Thyroid gland (tissue), 4 donors: Measurements from ENCODE around the gene SMARCD2. TPM values are rescaled to one million over a fixed set of nuclear protein-coding genes. Genes with fewer than 3 reads are reported as not detected.
"Not testable (repeated sequence)": the region's sequence is repeated elsewhere in the genome, so short reads cannot be mapped to it uniquely, and the experiment has no call there.

Experiments used
- DNase-seq, 2 donors: peaks; one replicate each; pipeline ENCODE4 v3.0.0-alpha.2; 2019
- H3K27ac ChIP-seq, 3 donors: fragments of 200-600 bp; sonication (generic); 1 replicate in 2 of 3; 2 replicates in 1 of 3; pipeline ENCODE4 v1.5.1; 2016 to 2019; ENCODE audit warnings: mild to moderate bottlenecking in 1 of 3, moderate library complexity in 1 of 3
- H3K27me3 ChIP-seq: fragments of 200-600 bp; sonication (generic); one replicate; pipeline ENCODE4 v1.5.1; 2019
- H3K36me3 ChIP-seq, 2 donors: fragments of 200-600 bp; sonication (generic); one replicate each; pipeline ENCODE4 v1.5.1; 2016 to 2019
- H3K4me1 ChIP-seq, 2 donors: fragments of 200-600 bp; sonication (generic); one replicate each; pipeline ENCODE4 v1.5.1; 2017 to 2019
- H3K4me3 ChIP-seq, 3 donors: fragments of 200-600 bp; sonication (generic); replicated peaks in 1 of 3; 1 replicate in 2 of 3; 2 replicates in 1 of 3; pipeline ENCODE4 v1.5.1; 2016; ENCODE audit warnings: mild to moderate bottlenecking in 1 of 3
- H3K9me3 ChIP-seq: fragments of 200-600 bp; sonication (generic); one replicate; pipeline ENCODE4 v1.5.1; 2017
- POLR2A ChIP-seq, 2 donors: fragments of 450-650 bp; IDR thresholded peaks; one replicate each; pipeline ENCODE4 v1.6.1; 2017; ENCODE audit warnings: antibody characterized with exemption in 2 of 2, mild to moderate bottlenecking in 2 of 2, moderate library complexity in 1 of 2
- WGBS, 2 donors: methylation state at CpG; one replicate each; pipeline ENCODE4 v1.1.5; 2017; 5-methylcytosine and 5-hydroxymethylcytosine counted together
- intact Hi-C: fragments of 100-400 bp; cut with DNase I; formaldehyde crosslinking; loops from one replicate; pipeline ENCODE4 v1.15.1; 2023
- total RNA-seq, 4 donors: library from RNA; depleted of rRNA; stranded (reverse); fragments of >200 nt; gene quantifications; one replicate each; pipeline ENCODE4 v1.2.3, GENCODE V29; 2016
- TF ChIP-seq, protein P1 (sequence below), 6 experiments: fragments of 200-600 bp in 3 of 6; fragments of 450-650 bp in 3 of 6; sonication (generic) in 3 of 6; IDR thresholded peaks; one replicate each; pipeline ENCODE4 v1.5.1; 2016 to 2019; ENCODE audit warnings: antibody characterized with exemption in 6 of 6, mild to moderate bottlenecking in 2 of 6, inconsistent platforms in 1 of 6, moderate library complexity in 1 of 6

Gene SMARCD2
- 100 to 1,000 TPM in 1 of 4 donors, 10 to 100 TPM in 3; 75.0 to 101 (median 90.4) TPM for total RNA-seq

DNA sequence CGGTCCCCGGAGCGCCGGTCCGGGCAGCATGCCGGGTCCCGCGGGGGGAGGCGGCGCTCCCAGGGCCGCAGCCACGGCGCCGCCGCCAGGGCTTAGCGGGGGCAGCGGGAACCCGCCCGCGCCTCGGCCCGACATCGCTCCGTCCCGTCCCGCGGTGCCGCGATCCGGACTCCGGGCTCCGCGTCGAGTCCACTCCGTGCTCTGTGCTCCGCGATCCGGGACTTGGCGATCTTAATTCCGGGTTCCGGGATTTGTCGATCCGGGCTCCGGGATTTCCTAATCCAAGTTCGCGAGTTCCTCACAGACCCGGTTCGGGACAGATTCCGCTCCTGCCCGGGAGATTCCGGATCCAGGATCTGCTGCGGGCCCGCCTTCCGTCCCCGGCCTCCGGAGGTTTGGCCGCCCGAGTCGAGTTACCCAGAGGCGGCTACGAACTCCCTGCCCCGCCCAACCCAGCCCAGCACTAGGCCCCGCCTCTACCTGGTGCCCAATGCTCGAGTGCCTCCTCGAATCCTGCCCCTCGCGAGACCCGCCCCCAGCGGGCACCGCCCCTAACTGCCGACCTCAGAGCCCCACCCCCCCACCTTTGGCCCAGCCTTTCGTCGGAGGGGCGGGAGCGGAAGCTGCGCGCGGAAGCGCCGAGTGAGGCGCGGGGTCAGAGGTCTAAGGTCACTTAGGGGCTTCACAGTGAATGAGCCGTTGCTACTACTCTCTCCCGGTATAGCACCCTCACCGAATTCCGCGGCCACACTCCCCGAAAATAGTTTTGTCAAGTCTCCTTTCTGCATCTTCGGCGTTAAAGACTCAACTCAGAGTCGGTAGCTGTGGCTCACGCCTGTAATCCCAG lies at the start of gene SMARCD2:
TSS of gene SMARCD2 (minus strand) at position 146 of the 847 bp plus-strand sequence. CDS start at position 135, 11 bp downstream.
- DNase-seq: peak; percentile 97 to 98
- Histone ChIP-seq H3K4me1 (peaks cover 49 to 51% of the 10 kb centered on the region in 2 donors), H3K27me3 (no peaks in the 10 kb centered on the region), H3K36me3 (no peaks in the 10 kb centered on the region), H3K4me3 (peak within 1 kb of the TSS; percentile 61 to 96 (median 89)), H3K27ac (peak within 1 kb of the TSS; percentile 85 to 96 (median 88)), H3K9me3 (no peaks in the 10 kb centered on the region)
- intact Hi-C loops: no loop called here
- peak; percentile 58 to 70 for TF ChIP-seq POLR2A (IDR thresholded peaks at IDR 0.05)
- TF ChIP-seq, protein P1, sequence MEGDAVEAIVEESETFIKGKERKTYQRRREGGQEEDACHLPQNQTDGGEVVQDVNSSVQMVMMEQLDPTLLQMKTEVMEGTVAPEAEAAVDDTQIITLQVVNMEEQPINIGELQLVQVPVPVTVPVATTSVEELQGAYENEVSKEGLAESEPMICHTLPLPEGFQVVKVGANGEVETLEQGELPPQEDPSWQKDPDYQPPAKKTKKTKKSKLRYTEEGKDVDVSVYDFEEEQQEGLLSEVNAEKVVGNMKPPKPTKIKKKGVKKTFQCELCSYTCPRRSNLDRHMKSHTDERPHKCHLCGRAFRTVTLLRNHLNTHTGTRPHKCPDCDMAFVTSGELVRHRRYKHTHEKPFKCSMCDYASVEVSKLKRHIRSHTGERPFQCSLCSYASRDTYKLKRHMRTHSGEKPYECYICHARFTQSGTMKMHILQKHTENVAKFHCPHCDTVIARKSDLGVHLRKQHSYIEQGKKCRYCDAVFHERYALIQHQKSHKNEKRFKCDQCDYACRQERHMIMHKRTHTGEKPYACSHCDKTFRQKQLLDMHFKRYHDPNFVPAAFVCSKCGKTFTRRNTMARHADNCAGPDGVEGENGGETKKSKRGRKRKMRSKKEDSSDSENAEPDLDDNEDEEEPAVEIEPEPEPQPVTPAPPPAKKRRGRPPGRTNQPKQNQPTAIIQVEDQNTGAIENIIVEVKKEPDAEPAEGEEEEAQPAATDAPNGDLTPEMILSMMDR (IDR thresholded peaks at IDR 0.05): peak in 1 of 6 experiments; percentile 16
- WGBS, 2 donors: 0 to 1% methylated on average over 1 to 21 of the region's 92 CpGs

DNA sequence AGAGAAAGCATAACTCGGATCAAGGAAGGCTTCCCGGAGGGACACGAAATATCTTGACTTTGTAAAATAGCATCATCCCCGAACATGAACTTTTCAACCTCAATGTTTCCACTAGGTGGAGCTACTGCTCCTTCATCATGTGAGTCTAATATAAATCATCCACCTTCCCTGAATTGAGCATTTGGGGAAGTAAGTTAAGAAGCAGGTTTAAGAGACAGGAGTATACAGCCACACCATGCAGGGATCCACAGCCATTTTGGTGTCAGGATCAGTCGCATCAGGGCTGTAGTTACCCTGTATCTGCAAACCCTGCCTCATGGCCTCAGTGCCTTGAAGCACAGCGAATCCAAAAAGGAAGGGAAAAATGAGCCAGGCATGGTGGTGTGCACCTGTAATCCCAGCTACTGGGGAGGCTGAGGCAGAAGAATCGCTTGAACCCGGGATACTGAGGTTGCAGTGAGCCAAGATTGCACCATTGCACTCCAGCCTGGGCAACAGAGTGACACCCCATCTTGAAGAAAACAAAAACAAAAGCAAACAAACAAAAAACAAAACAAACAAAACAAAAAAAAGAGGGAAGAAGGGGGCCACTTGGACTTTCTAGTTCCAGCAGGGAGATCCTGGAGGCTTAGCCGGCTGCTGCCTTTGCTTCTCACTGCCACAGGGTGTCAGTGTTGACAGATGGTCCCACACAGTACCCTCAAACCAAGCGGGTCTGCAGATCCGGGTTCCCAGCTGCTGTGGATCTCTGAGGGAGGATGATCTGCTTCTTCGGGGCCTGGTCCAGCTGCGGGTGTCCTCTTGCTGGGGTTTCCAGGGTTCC lies 46.8 kb upstream of the SMARCD2 start:
- DNase-seq, H3K4me3 ChIP-seq, H3K36me3 ChIP-seq, H3K27me3 ChIP-seq, H3K27ac ChIP-seq, intact Hi-C loops, H3K4me1 ChIP-seq, H3K9me3 ChIP-seq: not testable (repeated sequence)
- TF ChIP-seq, protein P1 (IDR thresholded peaks at IDR 0.05): peak in 4 of 6 experiments; percentile 18 to 39 (median 28)
- WGBS, 2 donors: 27 to 34% methylated on average over 13 of the region's 13 CpGs

DNA sequence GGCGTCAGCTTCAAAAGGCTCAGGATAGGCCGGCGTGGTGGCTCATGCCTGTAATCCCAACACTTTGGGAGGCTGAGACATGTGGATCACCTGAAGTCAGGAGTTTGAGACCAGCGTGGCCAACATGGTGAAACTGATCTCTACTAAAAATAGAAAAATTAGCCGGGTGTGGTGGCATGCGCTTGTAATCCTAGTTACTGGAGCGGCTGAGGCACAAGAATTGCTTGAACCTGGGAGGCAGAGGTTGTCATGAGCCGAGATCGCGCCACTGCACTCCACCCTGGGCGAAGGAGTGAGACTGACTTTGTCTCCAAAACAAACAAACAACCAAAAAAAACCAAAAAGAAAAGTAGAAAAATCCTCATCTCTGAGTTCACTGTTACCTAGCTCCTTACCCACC lies 42.6 kb upstream of the SMARCD2 start:
- H3K27ac ChIP-seq, DNase-seq, intact Hi-C loops, H3K9me3 ChIP-seq, H3K4me3 ChIP-seq, H3K36me3 ChIP-seq, H3K4me1 ChIP-seq, H3K27me3 ChIP-seq: not testable (repeated sequence)
- 90 to 93% methylated on average over 8 of the region's 11 CpGs for WGBS, 2 donors

DNA sequence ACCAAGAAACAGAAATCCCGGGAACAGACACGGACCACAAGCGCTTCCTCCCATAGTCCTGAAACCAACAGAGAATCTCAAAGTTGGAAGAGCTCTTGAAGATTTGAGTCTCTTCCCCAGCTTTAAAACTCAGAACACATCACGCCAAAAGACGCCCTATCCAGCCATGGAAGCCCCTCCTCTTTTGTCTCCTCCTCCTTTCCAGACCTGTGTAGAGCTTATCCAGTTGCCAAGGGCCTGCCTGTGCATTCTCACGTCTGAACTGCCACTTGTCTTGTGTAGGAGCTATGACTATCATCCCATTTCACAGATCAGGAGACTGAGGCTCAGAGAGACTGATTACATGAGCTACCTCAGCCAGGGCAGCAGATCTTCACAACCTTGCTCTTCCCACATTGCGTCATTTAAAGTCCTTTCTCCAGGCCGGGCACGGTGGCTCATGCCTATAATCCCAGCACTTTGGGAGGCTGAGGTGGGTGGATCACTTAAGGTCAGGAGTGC lies 40.2 kb upstream of the SMARCD2 start:
- H3K4me1 ChIP-seq, H3K27me3 ChIP-seq, intact Hi-C loops, H3K9me3 ChIP-seq, H3K27ac ChIP-seq, DNase-seq, H3K36me3 ChIP-seq, H3K4me3 ChIP-seq: not testable (repeated sequence)
- 75 to 86% methylated on average over 9 of the region's 9 CpGs for WGBS, 2 donors

DNA sequence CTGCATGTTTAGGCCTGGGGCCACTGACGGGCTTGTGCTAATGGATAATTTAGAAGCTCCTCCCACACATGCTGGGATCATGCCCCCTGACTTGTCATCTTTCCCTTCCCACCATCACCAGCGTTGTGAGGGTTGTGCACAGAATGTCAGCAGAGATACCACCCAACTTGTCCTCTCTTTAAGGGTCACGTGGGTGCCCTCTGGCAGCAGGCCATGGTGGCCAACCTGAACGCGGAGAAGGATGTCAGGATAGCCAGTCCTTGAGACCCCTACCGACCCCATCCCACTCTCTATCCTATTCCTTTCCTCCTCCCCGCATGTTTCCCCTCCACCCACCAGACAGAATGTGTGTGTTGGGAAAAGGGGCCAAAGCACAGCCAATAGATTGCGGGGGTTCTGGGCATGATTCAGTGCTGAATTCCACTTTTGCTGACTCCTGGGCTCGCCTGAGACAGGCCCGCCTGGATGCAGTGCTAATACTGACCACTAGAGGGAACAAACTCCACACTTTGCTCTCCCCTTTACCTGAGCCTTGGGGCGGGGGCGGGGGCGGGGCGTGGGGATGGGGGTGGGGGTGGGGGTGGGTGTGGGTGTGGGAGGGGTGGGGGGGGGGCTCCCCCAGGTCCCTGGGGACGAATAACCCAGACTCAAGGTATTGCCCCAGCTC lies 39.6 kb upstream of the SMARCD2 start, which contains the start of gene GH2:
TSS of gene GH2 (minus strand) at position 10 of the 667 bp plus-strand sequence. CDS start 143 bp downstream, outside the sequence.
- Histone ChIP-seq H3K27me3 (no peaks in the 10 kb centered on the region), H3K4me3 (no peak within 1 kb of the TSS), H3K9me3 (no peaks in the 10 kb centered on the region), H3K27ac (no peak within 1 kb of the TSS), H3K36me3 (no peaks in the 10 kb centered on the region), H3K4me1 (no peaks in the 10 kb centered on the region)
- TF ChIP-seq, protein P1 (IDR thresholded peaks at IDR 0.05): peak; percentile 31 to 65 (median 38)
- no peak for TF ChIP-seq POLR2A (IDR thresholded peaks at IDR 0.05)
- intact Hi-C loops: no loop called here
- DNase-seq: peak; percentile 45 to 53
- WGBS, 2 donors: 44 to 59% methylated on average over 10 of the region's 15 CpGs

DNA sequence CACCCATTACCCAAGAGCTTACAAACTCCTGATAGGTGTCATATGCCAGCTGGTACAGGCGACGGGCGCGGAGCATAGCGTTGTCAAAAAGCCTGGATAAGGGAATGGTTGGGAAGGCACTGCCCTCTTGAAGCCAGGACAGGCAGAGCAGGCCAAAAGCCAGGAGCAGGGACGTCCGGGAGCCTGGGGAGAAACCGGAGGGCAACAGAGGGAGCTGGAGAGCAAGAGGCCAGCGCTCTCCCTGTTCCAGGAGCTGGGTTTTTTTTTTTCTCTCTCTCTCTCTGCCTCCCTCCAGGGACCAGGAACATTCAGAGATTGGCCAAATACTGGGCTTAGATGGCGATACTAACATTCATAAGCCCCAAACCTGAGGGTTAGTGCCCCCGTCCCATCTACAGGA lies 38.9 kb upstream of the SMARCD2 start:
- intact Hi-C loops, H3K27ac ChIP-seq, H3K36me3 ChIP-seq, H3K4me1 ChIP-seq, H3K9me3 ChIP-seq, H3K27me3 ChIP-seq, H3K4me3 ChIP-seq, DNase-seq: not testable (repeated sequence)
- WGBS, 2 donors: 62 to 66% methylated on average over 11 of the region's 11 CpGs
